ENCODE data around the gene BTBD10. TPM values are rescaled to one million over a fixed set of nuclear protein-coding genes. Genes with fewer than 3 reads are reported as not detected.
A peak's percentile ranks its signal among the peaks of the same experiment; 100 is the strongest.

BTBD10 gene
- total RNA-seq, 2 donors from 2014 or later, result 26.1 to 28.0 TPM

GRCh38 chr11:13487661-13488030 lies 24.6 kb upstream of the BTBD10 start:
- Histone ChIP-seq H3K4me1 (no peaks in the 10 kb centered on the region), H3K4me3 (no peak overlapping the region), H3K9me3 (no peaks in the 10 kb centered on the region), H3K27ac (no peak overlapping the region), H3K36me3 (no peaks in the 10 kb centered on the region), H3K27me3 (no peaks in the 10 kb centered on the region)
- DNase-seq (ENCODE audit: low spot score), result no peak
- TF ChIP-seq CTCF (IDR thresholded peaks at IDR 0.05), result no peak

GRCh38 chr11:13486926-13487660 lies 24.1 kb upstream of the BTBD10 start:
- H3K4me1 ChIP-seq, result no peaks in the 10 kb centered on the region
- no peaks in the 10 kb centered on the region for H3K27me3 ChIP-seq
- H3K9me3 ChIP-seq, result no peaks in the 10 kb centered on the region
- H3K27ac ChIP-seq, result no peak overlapping the region
- no peak for DNase-seq (ENCODE audit: low spot score)
- no peaks in the 10 kb centered on the region for H3K36me3 ChIP-seq
- no peak overlapping the region for H3K4me3 ChIP-seq
- TF ChIP-seq CTCF (IDR thresholded peaks at IDR 0.05), result peak; percentile 22 to 42

- no peaks in the 10 kb centered on the region for H3K4me1 ChIP-seq
- TF ChIP-seq CTCF (IDR thresholded peaks at IDR 0.05), result no peak
These were observed 17.2 kb upstream of the BTBD10 start for GRCh38 chr11:13480198-13480597.

GRCh38 chr11:13479688-13480087 lies 16.7 kb upstream of the BTBD10 start:
- DNase-seq (ENCODE audit: low spot score), result no peak
- Histone ChIP-seq H3K4me3 (no peak overlapping the region), H3K27me3 (no peaks in the 10 kb centered on the region), H3K27ac (no peak overlapping the region), H3K36me3 (no peaks in the 10 kb centered on the region), H3K4me1 (no peaks in the 10 kb centered on the region), H3K9me3 (no peaks in the 10 kb centered on the region)
- TF ChIP-seq CTCF (IDR thresholded peaks at IDR 0.05), result no peak

More at GRCh38 chr11:13480198-13480597, 17.2 kb upstream of the BTBD10 start:
- no peaks in the 10 kb centered on the region for H3K36me3 ChIP-seq
- no peaks in the 10 kb centered on the region for H3K27me3 ChIP-seq
- H3K4me3 ChIP-seq, result no peak overlapping the region
- DNase-seq (ENCODE audit: low spot score), result no peak
- H3K9me3 ChIP-seq, result no peaks in the 10 kb centered on the region
- no peak overlapping the region for H3K27ac ChIP-seq

GRCh38 chr11:13475091-13475490 lies 12.1 kb upstream of the BTBD10 start:
- Histone ChIP-seq H3K4me3 (no peak overlapping the region), H3K4me1 (no peaks in the 10 kb centered on the region), H3K27me3 (no peaks in the 10 kb centered on the region), H3K9me3 (no peaks in the 10 kb centered on the region), H3K36me3 (no peaks in the 10 kb centered on the region), H3K27ac (no peak overlapping the region)
- DNase-seq (ENCODE audit: low spot score), result no peak
- no peak for TF ChIP-seq CTCF (IDR thresholded peaks at IDR 0.05)
